Calu3 (cell line): ENCODE measurements around the gene RPL13A. TPM values are rescaled to one million over a fixed set of nuclear protein-coding genes. Genes with fewer than 3 reads are reported as not detected.
"Not testable (repeated sequence)": the region's sequence is repeated elsewhere in the genome, so short reads cannot be mapped to it uniquely, and the experiment has no call there.

Source experiments
- BruUV-seq: library from RNA; stranded (reverse); fragments of 400-500 nt; replicated peaks from 2 replicates; lab custom pipeline; 2021; lab: Mats Ljungman, UMichigan
- CTCF ChIA-PET: fragments of 300-600 bp; sonication (Branson Sonifier 250); formaldehyde crosslinking; loops from one replicate; lab custom pipeline; 2022; ENCODE audit warnings: antibody characterized with exemption; lab: Charles Lee
- DNase-seq: peaks from one replicate; pipeline ENCODE4 v3.0.0; 2022
- H3K27ac Mint-ChIP-seq: one replicate; pipeline ENCODE4 v1.8.0; 2022; ENCODE audit warnings: mixed read lengths; ENCODE audit not compliant: unreplicated experiment
- H3K27me3 Mint-ChIP-seq: one replicate; pipeline ENCODE4 v1.8.0; 2022; ENCODE audit warnings: mixed read lengths; ENCODE audit not compliant: unreplicated experiment
- H3K36me3 Mint-ChIP-seq: one replicate; pipeline ENCODE4 v1.8.0; 2022; ENCODE audit warnings: mild to moderate bottlenecking, moderate library complexity, mixed read lengths; ENCODE audit not compliant: insufficient read depth, unreplicated experiment
- H3K4me1 Mint-ChIP-seq: one replicate; pipeline ENCODE4 v1.8.0; 2022; ENCODE audit warnings: mild to moderate bottlenecking, low read depth, mixed read lengths; ENCODE audit not compliant: unreplicated experiment
- H3K4me3 Mint-ChIP-seq: one replicate; pipeline ENCODE4 v1.8.0; 2022; ENCODE audit warnings: mild to moderate bottlenecking, low read depth, moderate library complexity, mixed read lengths; ENCODE audit not compliant: unreplicated experiment
- H3K9me3 Mint-ChIP-seq: one replicate; pipeline ENCODE4 v1.8.0; 2022; ENCODE audit warnings: low read depth, mixed read lengths; ENCODE audit not compliant: unreplicated experiment
- intact Hi-C: fragments of 100-400 bp; cut with micrococcal nuclease; formaldehyde crosslinking; loops from one replicate; pipeline ENCODE4 v1.10.0; 2022; ENCODE audit not compliant: unreplicated experiment
- total RNA-seq: library from RNA; stranded (reverse); gene quantifications from 2 replicates; pipeline ENCODE4 v1.2.3, GENCODE V29; 2022
- TF ChIP-seq, protein P1 (sequence below): fragments of 200-600 bp; IDR thresholded peaks from one replicate; pipeline ENCODE4 v1.8.0; 2022; ENCODE audit warnings: antibody characterized with exemption; ENCODE audit not compliant: unreplicated experiment

RPL13A gene
- total RNA-seq, 1 experiment from 2014 or later = 1,993 TPM

DNA sequence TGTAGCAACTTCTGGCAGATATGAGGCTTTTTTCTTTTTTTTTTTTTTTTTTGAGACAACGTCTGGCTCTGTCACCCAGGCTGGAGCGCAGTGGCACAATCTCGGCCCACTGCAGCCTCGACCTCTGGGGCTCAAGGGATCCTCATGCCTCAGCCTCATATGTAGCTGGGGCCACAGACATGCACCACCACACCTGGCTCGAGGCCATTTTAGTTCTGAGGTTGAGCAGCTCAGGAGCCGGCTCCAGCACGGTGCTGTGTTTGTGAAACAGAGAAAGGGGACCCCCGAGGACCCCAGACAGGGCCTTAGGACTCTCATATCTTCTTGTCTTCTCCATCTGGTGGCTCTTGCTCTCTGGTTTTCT lies 16.8 kb upstream of the RPL13A start:
- peaks cover 11% of the 10 kb centered on the region for H3K36me3 Mint-ChIP-seq
- H3K9me3 Mint-ChIP-seq = no peaks in the 10 kb centered on the region
- H3K4me1 Mint-ChIP-seq = peaks cover 9% of the 10 kb centered on the region
- DNase-seq = no peak
- H3K4me3 Mint-ChIP-seq = no peak overlapping the region
- TF ChIP-seq, protein P1, sequence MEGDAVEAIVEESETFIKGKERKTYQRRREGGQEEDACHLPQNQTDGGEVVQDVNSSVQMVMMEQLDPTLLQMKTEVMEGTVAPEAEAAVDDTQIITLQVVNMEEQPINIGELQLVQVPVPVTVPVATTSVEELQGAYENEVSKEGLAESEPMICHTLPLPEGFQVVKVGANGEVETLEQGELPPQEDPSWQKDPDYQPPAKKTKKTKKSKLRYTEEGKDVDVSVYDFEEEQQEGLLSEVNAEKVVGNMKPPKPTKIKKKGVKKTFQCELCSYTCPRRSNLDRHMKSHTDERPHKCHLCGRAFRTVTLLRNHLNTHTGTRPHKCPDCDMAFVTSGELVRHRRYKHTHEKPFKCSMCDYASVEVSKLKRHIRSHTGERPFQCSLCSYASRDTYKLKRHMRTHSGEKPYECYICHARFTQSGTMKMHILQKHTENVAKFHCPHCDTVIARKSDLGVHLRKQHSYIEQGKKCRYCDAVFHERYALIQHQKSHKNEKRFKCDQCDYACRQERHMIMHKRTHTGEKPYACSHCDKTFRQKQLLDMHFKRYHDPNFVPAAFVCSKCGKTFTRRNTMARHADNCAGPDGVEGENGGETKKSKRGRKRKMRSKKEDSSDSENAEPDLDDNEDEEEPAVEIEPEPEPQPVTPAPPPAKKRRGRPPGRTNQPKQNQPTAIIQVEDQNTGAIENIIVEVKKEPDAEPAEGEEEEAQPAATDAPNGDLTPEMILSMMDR = no peak
- CTCF ChIA-PET = no interaction called here
- intact Hi-C loops = no loop called here
- no TSS peak for BruUV-seq
- peaks cover 17% of the 10 kb centered on the region for H3K27me3 Mint-ChIP-seq
- no peak overlapping the region for H3K27ac Mint-ChIP-seq

DNA sequence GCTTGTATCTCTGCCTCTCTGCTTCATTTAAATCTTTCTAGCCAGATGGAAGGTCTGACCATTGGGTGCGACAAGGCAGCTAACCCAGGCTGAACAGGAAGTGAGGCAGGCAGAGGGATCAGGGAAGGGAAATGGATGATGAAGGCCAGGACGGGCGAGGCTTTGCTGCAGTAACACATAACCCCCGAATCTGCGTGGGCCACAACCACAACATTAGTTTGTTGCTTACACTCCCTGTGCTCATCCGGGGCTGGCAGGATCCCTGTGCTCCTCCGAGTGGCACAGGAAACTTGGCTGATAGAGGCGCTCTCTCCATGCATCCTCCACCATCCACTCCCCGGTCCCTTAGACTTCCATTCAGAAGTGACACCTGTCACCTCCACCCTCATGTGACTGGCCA lies 14.5 kb upstream of the RPL13A start:
- intact Hi-C loops = no loop called here
- Mint-ChIP-seq H3K9me3 (no peaks in the 10 kb centered on the region), H3K4me3 (no peak overlapping the region), H3K27ac (no peak overlapping the region), H3K36me3 (peaks cover 7% of the 10 kb centered on the region), H3K4me1 (peaks cover 9% of the 10 kb centered on the region), H3K27me3 (peaks cover 27% of the 10 kb centered on the region)
- no TSS peak for BruUV-seq
- CTCF ChIA-PET = interaction anchor here (0.6 to 1.3 kb wide), 2 partner anchors 18 to 874 kb away, joined by 3 to 5 read pairs; no protein-coding TSS in a partner anchor
- no peak for DNase-seq
- TF ChIP-seq, protein P1 = no peak

DNA sequence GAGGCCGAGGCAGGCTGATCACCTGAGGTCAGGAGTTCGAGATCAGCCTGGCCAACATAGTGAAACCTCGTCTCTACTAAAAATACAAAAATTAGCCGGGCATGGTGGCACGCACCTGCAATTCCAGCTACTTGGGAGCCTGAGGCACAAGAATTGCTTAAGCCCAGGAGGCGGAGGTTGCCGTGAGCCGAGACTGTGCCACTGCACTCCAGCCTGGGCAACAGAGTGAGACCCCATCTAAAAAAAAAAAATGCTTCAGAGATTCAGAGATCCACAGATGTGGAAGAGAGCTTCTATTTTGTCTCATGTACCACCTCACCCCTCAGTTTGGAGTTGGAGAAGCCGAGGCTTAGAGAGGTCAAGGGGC lies 13.9 kb upstream of the RPL13A start:
- CTCF ChIA-PET = interaction anchor here (0.6 to 1.3 kb wide), 5 partner anchors 18 to 873 kb away, joined by 3 to 6 read pairs (median 5); partner anchors contain the start of gene ALDH16A1
- H3K4me1 Mint-ChIP-seq = not testable (repeated sequence)

DNA sequence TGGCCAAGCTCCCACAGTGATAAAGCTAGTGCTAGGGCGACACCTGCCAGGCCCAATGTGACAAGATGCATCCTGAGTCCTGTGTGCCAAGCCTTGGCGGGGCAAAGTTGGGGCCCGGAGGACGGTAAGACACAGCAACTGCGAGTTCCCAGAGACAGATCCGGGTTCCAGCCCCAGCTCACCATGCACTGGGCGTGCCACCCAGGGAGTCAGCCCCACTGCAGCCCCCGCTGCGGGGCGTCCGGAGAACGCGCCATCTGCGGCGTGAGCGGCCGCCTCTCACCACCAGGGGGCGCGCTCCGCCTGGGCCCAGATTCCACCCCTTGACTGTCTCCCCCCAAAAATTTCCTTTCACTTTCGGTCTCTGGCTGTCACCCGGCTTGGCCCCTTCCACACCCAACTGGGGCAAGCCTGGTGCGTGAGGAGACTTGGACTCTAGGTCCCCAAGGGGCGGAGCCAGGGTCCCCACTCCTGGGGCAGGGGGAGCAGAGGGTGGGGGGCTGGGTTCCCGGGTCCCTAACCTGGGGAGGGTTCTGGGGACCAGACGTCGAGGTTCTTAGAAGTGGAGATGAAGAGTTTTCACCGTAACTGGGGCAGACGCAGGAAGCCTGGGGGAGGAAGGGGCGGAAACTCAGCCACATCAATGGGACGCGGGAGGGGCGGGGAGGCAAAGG lies 13.4 kb upstream of the RPL13A start, which contains the start of gene FLT3LG:
Gene FLT3LG (plus strand): TSS at position 348 of the 674 bp plus-strand sequence. CDS start 425 bp downstream, outside the sequence.
- Mint-ChIP-seq H3K27ac (no peak within 1 kb of the TSS), H3K4me1 (peaks cover 3% of the 10 kb centered on the region), H3K36me3 (peaks cover 7% of the 10 kb centered on the region)

More for the DNA sequence above, 13.9 kb upstream of the RPL13A start:
- H3K36me3 Mint-ChIP-seq, H3K27ac Mint-ChIP-seq, intact Hi-C loops, BruUV-seq, H3K9me3 Mint-ChIP-seq, DNase-seq: not testable (repeated sequence)
- Mint-ChIP-seq H3K4me3 (peak overlapping the region; percentile 71), H3K27me3 (peaks cover 27% of the 10 kb centered on the region)

More for the DNA sequence above, 13.4 kb upstream of the RPL13A start, which contains the start of gene FLT3LG:
- Mint-ChIP-seq H3K4me3 (peak within 1 kb of the TSS; percentile 71), H3K27me3 (peaks cover 27% of the 10 kb centered on the region), H3K9me3 (no peaks in the 10 kb centered on the region)
- no TSS peak for BruUV-seq
- CTCF ChIA-PET = interaction anchor here (0.6 to 1.3 kb wide), 4 partner anchors 17 to 383 kb away, joined by 3 to 6 read pairs (median 5); partner anchors contain the start of gene ALDH16A1
- intact Hi-C loops = no loop called here
- TF ChIP-seq, protein P1 = peak; percentile 98
- DNase-seq = peak; percentile 86
